Coronary artery (tissue), 2 donors: Measurements from ENCODE around the gene ADGB.

Experiments
- DNase-seq: peaks from one replicate; pipeline ENCODE4 v3.0.0-alpha.2; 2017; ENCODE audit warnings: low spot score
- H3K27ac ChIP-seq, 2 donors: fragments of 200-600 bp; sonication (generic); one replicate each; pipeline ENCODE4 v1.5.1; 2016 to 2019
- H3K4me3 ChIP-seq: fragments of 200-600 bp; sonication (generic); 2 replicates; pipeline ENCODE4 v1.5.1; 2016; ENCODE audit warnings: mild to moderate bottlenecking, moderate library complexity
- CTCF ChIP-seq: fragments of 200-600 bp; sonication (generic); IDR thresholded peaks from one replicate; pipeline ENCODE4 v1.5.1; 2019; ENCODE audit warnings: antibody characterized with exemption

The ADGB gene

GRCh38 chr6:146861029-146861563, 262.3 kb downstream of the ADGB start:
- DNase-seq, result no peak
- Histone ChIP-seq H3K4me3 (no peak overlapping the region), H3K27ac (no peak overlapping the region)
- no peak for TF ChIP-seq CTCF

GRCh38 chr6:146861716-146862115, 262.9 kb downstream of the ADGB start:
- no peak overlapping the region for H3K27ac ChIP-seq
- TF ChIP-seq CTCF, result no peak
- H3K4me3 ChIP-seq, result no peak overlapping the region
- no peak for DNase-seq

- no peak for TF ChIP-seq CTCF
- no peak overlapping the region for H3K27ac ChIP-seq
- DNase-seq, result no peak
- no peak overlapping the region for H3K4me3 ChIP-seq
Observed at GRCh38 chr6:146862508-146862919, 263.7 kb downstream of the ADGB start.

- no peak overlapping the region for H3K27ac ChIP-seq
- no peak for DNase-seq
- H3K4me3 ChIP-seq, result no peak overlapping the region
- TF ChIP-seq CTCF, result no peak
Observed at GRCh38 chr6:146864300-146864699, 265.5 kb downstream of the ADGB start.

- DNase-seq, result no peak
- Histone ChIP-seq H3K27ac (no peak overlapping the region), H3K4me3 (no peak overlapping the region)
- no peak for TF ChIP-seq CTCF
Observed at GRCh38 chr6:146864885-146865284, 266.1 kb downstream of the ADGB start.
